Lower leg skin (tissue), 4 donors: ENCODE data around the gene NUDT3. TPM values are rescaled to one million over a fixed set of nuclear protein-coding genes. Genes with fewer than 3 reads are reported as not detected.

Experiments
- DNase-seq, 2 donors: peaks; one replicate each; pipeline ENCODE4 v3.0.0-alpha.2; 2019; ENCODE audit warnings: low spot score in 2 of 2
- H3K4me3 ChIP-seq: fragments of 200-600 bp; sonication (generic); 2 replicates; pipeline ENCODE4 v1.5.1; 2017; ENCODE audit warnings: mild to moderate bottlenecking, low read depth; ENCODE audit not compliant: poor library complexity, severe bottlenecking
- CTCF ChIP-seq, 3 donors: fragments of 450-650 bp; IDR thresholded peaks; one replicate each; pipeline ENCODE4 v1.5.1; 2016; ENCODE audit warnings: antibody characterized with exemption in 3 of 3, mild to moderate bottlenecking in 3 of 3, moderate library complexity in 2 of 3
- POLR2A ChIP-seq, 2 donors: fragments of 450-650 bp; IDR thresholded peaks; one replicate each; pipeline ENCODE4 v1.6.1; 2016 to 2017; ENCODE audit warnings: antibody characterized with exemption in 2 of 2, mild to moderate bottlenecking in 1 of 2, moderate library complexity in 1 of 2
- WGBS, 2 donors: methylation state at CpG; one replicate each; pipeline ENCODE4 v1.1.5; 2018; 5-methylcytosine and 5-hydroxymethylcytosine counted together
- intact Hi-C: fragments of 100-400 bp; cut with DNase I; formaldehyde crosslinking; loops from one replicate; pipeline ENCODE4 v1.15.0; 2023; ENCODE audit warnings: low total_unique reads
- total RNA-seq, 4 donors: library from RNA; depleted of rRNA; stranded (reverse); fragments of >200 nt; gene quantifications; one replicate each; pipeline ENCODE4 v1.1.0, GENCODE V29; 2016

The NUDT3 gene
- total RNA-seq, 4 donors from 2014 or later: 10.0 to 29.1 (median 19.9) TPM

DNA sequence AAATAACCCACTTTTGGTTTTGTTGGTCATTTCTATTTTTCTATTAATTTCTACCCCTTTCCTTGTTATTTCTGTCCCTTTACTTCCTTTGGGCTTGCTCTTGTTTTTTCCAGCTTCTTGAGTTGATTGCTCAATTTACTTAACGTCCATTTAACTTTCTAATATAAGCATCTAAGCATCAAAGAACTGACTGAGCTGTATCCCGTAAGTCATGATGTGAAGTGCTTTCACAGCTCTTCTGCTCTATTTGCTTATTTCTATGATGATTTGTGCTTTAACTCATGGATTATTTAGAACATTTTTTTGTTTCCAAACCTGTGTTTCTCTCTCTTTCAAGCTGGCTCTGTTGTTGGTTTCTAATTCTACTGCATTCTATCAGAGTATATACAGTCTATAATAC, 87.0 kb downstream of the NUDT3 start:
- intact Hi-C loops: no loop called here
- no peak for TF ChIP-seq POLR2A (IDR thresholded peaks at IDR 0.05)
- no peak for TF ChIP-seq CTCF (IDR thresholded peaks at IDR 0.05)
- DNase-seq: no peak
- no peak overlapping the region for H3K4me3 ChIP-seq
- 72 to 73% methylated on average over 2 of the region's 2 CpGs for WGBS, 2 donors

DNA sequence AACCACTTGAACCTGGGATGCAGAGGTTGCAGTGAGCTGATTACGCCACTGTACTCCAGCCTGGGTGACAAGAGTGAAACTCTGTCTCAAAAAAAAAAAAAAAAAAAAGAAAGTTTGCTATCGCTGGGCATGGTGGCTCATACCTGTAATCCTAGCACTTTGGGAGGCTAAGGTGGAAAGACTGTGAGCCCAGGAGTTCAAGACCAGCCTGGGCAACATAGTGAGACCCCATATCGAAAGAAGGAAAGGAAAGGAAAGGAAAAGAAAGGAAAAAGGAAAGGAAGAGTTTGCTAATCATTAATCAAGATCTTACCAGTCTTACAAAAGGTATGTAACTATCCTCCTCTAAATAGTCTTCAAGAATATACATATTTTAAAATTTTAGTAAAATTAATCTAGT, 88.3 kb downstream of the NUDT3 start:
- WGBS, 2 donors: 92 to 94% methylated on average over 2 to 3 of the region's 3 CpGs
- intact Hi-C loops: no loop called here

GRCh38 chr6:34302929-34303328, 89.5 kb downstream of the NUDT3 start:
- 96 to 99% methylated on average over 4 of the region's 4 CpGs for WGBS, 2 donors
- no peak for DNase-seq
- H3K4me3 ChIP-seq: no peak overlapping the region
- TF ChIP-seq CTCF (IDR thresholded peaks at IDR 0.05): no peak
- no peak for TF ChIP-seq POLR2A (IDR thresholded peaks at IDR 0.05)
- intact Hi-C loops: no loop called here

More for the DNA sequence above, 88.3 kb downstream of the NUDT3 start:
- DNase-seq: no peak
- no peak overlapping the region for H3K4me3 ChIP-seq
- no peak for TF ChIP-seq POLR2A (IDR thresholded peaks at IDR 0.05)
- no peak for TF ChIP-seq CTCF (IDR thresholded peaks at IDR 0.05)

GRCh38 chr6:34301408-34301807, 91.1 kb downstream of the NUDT3 start:
- no peak for DNase-seq
- intact Hi-C loops: no loop called here
- TF ChIP-seq CTCF (IDR thresholded peaks at IDR 0.05) (no peak), POLR2A (IDR thresholded peaks at IDR 0.05) (no peak)
- H3K4me3 ChIP-seq: no peak overlapping the region
- WGBS, 2 donors: 66 to 78% methylated on average over 2 of the region's 2 CpGs

DNA sequence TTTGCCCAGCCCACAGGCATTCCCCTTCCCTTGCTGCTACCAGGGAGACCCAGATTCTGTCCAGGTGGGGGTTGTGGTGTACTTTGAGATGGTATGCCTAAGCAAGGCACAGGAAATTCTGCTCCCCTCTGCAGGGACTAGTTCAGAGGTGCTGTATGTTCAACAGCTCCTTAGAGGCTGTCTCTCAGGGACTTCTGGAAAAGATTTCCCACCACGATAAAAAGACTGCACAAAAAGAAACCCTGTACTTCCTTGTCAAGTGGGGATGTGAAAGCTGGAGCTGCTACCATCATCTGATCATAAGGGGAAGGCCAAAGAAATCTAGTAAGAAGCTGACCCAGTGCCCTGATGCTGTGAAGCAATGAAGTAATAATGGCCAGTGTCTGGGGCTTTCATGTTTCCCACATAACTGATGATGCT, 92.1 kb downstream of the NUDT3 start:
- no peak for DNase-seq
- H3K4me3 ChIP-seq: no peak overlapping the region
- TF ChIP-seq CTCF (IDR thresholded peaks at IDR 0.05) (no peak), POLR2A (IDR thresholded peaks at IDR 0.05) (no peak)
- intact Hi-C loops: no loop called here
- WGBS, 2 donors: 67 to 81% methylated on average over 1 of the region's 1 CpG

GRCh38 chr6:34298941-34299340, 93.5 kb downstream of the NUDT3 start:
- intact Hi-C loops: no loop called here
- DNase-seq: no peak
- TF ChIP-seq POLR2A (IDR thresholded peaks at IDR 0.05) (no peak), CTCF (IDR thresholded peaks at IDR 0.05) (no peak)
- H3K4me3 ChIP-seq: no peak overlapping the region
- 22 to 72% methylated on average over 2 of the region's 2 CpGs for WGBS, 2 donors
